Parathyroid adenoma (tissue), 2 donors: Measurements from ENCODE around the gene PRKAG1.
A peak's percentile ranks its signal among the peaks of the same experiment; 100 is the strongest.

Experiments used
- H2AFZ ChIP-seq: fragments of 300-600 bp; sonication (generic); one replicate; pipeline ENCODE4 v1.7.0; 2017; ENCODE audit warnings: antibody characterized with exemption, mild to moderate bottlenecking
- H3K27ac ChIP-seq: fragments of 300-600 bp; sonication (generic); one replicate; pipeline ENCODE4 v1.7.0; 2017
- H3K27me3 ChIP-seq: fragments of 300-600 bp; sonication (generic); one replicate; pipeline ENCODE4 v1.7.0; 2017; ENCODE audit warnings: low read length; ENCODE audit not compliant: control insufficient read depth, insufficient read depth
- H3K36me3 ChIP-seq: fragments of 300-600 bp; sonication (generic); one replicate; pipeline ENCODE4 v1.7.0; 2017; ENCODE audit warnings: low read length; ENCODE audit not compliant: control insufficient read depth, insufficient read depth
- H3K4me1 ChIP-seq: fragments of 300-600 bp; sonication (generic); one replicate; pipeline ENCODE4 v1.7.0; 2017; ENCODE audit warnings: control low read depth
- H3K4me2 ChIP-seq: fragments of 300-600 bp; sonication (generic); one replicate; pipeline ENCODE4 v1.7.0; 2017; ENCODE audit warnings: low read length
- H3K4me3 ChIP-seq: fragments of 300-600 bp; sonication (generic); one replicate; pipeline ENCODE4 v1.7.0; 2017; ENCODE audit warnings: low read depth, low read length
- H3K79me2 ChIP-seq: fragments of 300-600 bp; sonication (generic); one replicate; pipeline ENCODE4 v1.7.0; 2017; ENCODE audit warnings: control low read depth
- H3K9ac ChIP-seq: fragments of 300-600 bp; sonication (generic); one replicate; pipeline ENCODE4 v1.7.0; 2017; ENCODE audit warnings: mild to moderate bottlenecking
- H3K9me3 ChIP-seq: fragments of 300-600 bp; sonication (generic); one replicate; pipeline ENCODE4 v1.7.0; 2017; ENCODE audit warnings: low read length; ENCODE audit not compliant: control insufficient read depth
- TF ChIP-seq, protein P1 (sequence below): fragments of 300-600 bp; sonication (generic); IDR thresholded peaks from one replicate; pipeline ENCODE4 v1.7.0; 2017; ENCODE audit warnings: antibody characterized with exemption, mild to moderate bottlenecking
- donor health status: primary hyperparathyroidism.

Gene PRKAG1

GRCh38 chr12:48952691-48953090 is 65.9 kb downstream of the PRKAG1 start:
- Histone ChIP-seq H3K79me2 (peaks cover 53% of the 10 kb centered on the region), H3K27me3 (no peaks in the 10 kb centered on the region), H3K27ac (peak overlapping the region; percentile 26), H3K4me2 (peak overlapping the region; percentile 64), H2AFZ (no peak overlapping the region), H3K36me3 (no peaks in the 10 kb centered on the region), H3K4me3 (peak overlapping the region; percentile 8), H3K9me3 (no peaks in the 10 kb centered on the region), H3K9ac (no peak overlapping the region), H3K4me1 (peaks cover 15% of the 10 kb centered on the region)
- TF ChIP-seq, protein P1, sequence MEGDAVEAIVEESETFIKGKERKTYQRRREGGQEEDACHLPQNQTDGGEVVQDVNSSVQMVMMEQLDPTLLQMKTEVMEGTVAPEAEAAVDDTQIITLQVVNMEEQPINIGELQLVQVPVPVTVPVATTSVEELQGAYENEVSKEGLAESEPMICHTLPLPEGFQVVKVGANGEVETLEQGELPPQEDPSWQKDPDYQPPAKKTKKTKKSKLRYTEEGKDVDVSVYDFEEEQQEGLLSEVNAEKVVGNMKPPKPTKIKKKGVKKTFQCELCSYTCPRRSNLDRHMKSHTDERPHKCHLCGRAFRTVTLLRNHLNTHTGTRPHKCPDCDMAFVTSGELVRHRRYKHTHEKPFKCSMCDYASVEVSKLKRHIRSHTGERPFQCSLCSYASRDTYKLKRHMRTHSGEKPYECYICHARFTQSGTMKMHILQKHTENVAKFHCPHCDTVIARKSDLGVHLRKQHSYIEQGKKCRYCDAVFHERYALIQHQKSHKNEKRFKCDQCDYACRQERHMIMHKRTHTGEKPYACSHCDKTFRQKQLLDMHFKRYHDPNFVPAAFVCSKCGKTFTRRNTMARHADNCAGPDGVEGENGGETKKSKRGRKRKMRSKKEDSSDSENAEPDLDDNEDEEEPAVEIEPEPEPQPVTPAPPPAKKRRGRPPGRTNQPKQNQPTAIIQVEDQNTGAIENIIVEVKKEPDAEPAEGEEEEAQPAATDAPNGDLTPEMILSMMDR, result no peak
